GM12865 (cell line): ENCODE results near the gene KPNB1.

Experiments used
- DNase-seq: peaks from one replicate; pipeline ENCODE4 v3.0.0; 2010; ENCODE audit warnings: low read depth
- H3K4me3 ChIP-seq: 2 replicates; pipeline ENCODE4 v1.5.1; 2011; ENCODE audit warnings: mild to moderate bottlenecking, low read depth, low read length, control low read depth
- TF ChIP-seq, protein P1 (sequence below): IDR thresholded peaks from 2 replicates; pipeline ENCODE4 v1.5.1; 2011; ENCODE audit warnings: low read length, control low read depth, low read depth, inconsistent platforms; ENCODE audit not compliant: insufficient read depth; ENCODE audit errors: missing control alignments

The KPNB1 gene

DNA sequence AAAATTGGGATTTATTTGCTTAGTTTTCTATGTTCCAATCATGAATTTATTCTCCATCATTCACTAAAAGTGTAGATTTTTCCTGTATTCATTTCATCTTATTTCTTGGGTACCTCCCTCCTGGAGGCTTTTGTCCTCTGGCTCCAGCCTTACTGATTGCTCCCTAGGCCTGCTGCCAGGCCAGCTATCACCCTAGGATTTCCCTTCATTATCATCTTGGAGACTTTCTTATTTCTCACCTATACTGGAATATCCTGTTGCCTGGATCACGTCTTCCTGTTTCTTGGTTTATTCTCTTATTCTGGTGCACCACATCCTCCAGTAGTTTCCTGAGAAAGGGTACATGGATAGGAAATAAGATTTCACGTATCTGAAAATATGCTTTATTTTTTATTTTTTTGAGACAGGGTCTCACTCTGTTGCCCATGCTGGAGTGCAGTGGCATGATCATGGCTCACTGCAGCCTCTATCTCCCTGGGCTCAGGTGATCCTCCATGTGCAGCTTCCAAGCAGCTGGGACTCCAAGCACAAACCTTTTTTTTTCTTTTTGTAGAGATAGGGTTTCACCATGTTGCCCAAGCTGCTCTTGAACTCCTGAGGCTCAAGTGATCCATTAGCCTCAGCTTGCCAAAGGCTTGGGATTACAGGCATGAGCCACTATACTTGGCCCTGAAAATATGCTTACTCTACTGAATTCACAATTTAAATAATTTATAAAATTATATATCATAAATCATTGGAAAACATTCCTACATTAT is 13.3 kb upstream of the KPNB1 start:
- no peak for DNase-seq
- TF ChIP-seq, protein P1, sequence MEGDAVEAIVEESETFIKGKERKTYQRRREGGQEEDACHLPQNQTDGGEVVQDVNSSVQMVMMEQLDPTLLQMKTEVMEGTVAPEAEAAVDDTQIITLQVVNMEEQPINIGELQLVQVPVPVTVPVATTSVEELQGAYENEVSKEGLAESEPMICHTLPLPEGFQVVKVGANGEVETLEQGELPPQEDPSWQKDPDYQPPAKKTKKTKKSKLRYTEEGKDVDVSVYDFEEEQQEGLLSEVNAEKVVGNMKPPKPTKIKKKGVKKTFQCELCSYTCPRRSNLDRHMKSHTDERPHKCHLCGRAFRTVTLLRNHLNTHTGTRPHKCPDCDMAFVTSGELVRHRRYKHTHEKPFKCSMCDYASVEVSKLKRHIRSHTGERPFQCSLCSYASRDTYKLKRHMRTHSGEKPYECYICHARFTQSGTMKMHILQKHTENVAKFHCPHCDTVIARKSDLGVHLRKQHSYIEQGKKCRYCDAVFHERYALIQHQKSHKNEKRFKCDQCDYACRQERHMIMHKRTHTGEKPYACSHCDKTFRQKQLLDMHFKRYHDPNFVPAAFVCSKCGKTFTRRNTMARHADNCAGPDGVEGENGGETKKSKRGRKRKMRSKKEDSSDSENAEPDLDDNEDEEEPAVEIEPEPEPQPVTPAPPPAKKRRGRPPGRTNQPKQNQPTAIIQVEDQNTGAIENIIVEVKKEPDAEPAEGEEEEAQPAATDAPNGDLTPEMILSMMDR: no peak
- H3K4me3 ChIP-seq: no peak overlapping the region

DNA sequence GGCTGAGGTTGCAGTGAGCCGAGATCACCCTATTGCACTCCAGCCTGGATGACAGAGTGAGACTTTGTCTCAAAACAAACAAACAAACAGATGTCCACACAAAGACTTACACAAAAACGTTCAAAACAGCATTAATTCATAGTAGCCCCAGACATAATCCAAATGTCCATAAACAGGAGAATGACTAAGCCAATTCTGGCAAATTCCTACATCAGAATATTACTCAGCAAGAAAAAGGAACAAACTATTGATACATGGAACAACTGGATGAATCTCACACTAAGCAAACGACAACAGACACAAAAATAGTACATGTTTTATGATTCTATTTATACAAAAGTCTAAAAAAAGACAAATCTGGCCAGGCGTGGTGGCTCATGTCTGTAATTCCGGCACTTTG is 10.8 kb upstream of the KPNB1 start:
- no peak for DNase-seq
- TF ChIP-seq, protein P1: no peak
- H3K4me3 ChIP-seq: no peak overlapping the region

DNA sequence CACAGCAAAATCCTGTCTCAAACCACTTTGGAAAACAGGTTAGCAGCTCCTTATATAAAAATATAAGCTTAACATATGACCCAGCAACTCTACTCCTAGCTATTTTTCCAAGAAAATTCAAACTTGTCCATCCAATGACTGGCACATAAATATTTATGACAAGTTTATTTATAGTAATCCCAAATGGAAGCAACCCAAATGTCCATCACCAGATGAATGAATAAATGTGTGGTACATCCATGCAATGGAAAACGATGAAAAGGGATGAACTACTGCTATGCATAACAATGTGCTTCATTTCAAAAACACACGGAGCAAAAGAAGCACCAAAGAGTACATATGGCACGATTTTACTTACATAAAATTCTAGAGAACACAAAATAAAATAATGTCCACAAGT is 9.6 kb upstream of the KPNB1 start:
- no peak overlapping the region for H3K4me3 ChIP-seq
- TF ChIP-seq, protein P1: no peak
- no peak for DNase-seq

DNA sequence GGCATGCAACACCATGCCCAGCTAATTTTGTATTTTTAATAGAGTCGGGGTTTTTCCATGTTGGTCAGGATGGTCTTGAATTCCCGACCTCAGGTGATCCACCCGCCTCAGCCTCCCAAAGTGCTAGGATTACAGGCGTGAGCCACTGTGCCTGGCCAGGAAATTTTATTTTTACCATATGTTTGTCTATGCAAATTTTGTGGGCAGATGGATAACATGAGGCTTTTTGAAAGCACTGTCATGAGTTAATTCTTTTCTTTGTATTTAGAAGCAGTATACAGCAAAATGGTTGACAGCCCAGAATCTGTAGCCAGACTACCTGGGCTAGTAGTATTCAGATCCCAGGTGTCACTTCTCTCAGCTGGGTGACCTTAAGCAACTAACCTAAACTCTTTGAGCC is 8.5 kb upstream of the KPNB1 start:
- no peak overlapping the region for H3K4me3 ChIP-seq
- TF ChIP-seq, protein P1: no peak
- no peak for DNase-seq

DNA sequence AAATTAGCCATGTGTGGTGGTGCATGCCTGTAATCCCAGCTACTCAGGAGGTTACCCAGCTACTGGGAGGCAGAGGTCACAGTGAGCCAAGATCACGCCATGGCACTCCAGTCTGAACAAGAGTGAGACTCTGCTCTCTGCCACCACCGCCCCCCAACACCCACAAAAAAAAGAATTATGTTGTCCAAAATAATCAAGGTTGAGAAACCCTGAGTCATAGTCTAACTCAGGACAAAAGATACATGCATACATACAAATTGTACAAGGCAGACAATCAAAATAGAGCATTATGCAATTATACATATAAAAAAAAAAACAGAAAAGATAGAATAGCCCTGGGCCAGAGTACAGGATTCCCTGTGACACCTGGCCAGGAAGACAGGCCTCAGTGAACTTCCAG is 6.6 kb upstream of the KPNB1 start:
- TF ChIP-seq, protein P1: no peak
- H3K4me3 ChIP-seq: no peak overlapping the region
- no peak for DNase-seq

DNA sequence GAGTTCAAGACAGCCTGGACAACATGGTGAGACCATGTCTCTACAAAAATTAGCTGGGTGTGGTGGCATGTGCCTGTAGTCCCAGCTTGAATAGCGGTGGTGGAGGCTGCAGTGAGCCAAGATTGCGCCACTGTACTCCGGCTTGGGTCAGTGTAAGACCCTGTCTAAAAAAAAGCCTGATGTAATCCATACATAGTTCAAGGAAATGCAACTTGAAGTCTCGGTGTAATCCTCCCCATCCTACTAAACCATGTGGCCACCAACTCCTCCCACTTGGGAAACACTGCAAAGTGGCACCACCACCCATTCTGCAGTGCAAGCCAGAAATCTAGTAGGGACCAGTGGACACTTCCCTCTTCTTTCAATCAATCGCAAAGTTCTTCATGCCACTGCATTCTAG is 5.4 kb upstream of the KPNB1 start:
- no peak for DNase-seq
- H3K4me3 ChIP-seq: no peak overlapping the region
- TF ChIP-seq, protein P1: no peak

DNA sequence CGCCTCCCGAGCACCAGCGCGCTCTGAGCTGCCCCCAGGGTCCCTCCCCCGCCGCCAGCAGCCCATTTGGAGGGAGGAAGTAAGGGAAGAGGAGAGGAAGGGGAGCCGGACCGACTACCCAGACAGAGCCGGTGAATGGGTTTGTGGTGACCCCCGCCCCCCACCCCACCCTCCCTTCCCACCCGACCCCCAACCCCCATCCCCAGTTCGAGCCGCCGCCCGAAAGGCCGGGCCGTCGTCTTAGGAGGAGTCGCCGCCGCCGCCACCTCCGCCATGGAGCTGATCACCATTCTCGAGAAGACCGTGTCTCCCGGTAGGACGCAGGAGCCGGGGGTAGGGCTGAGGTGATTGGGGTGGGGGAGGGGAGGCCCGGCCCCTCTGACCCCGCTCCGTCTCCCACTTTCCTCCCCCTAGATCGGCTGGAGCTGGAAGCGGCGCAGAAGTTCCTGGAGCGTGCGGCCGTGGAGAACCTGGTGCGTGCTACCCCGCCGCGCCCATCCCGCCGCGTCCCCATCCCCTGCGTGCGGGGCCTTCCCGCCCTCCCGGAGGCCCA is 329 bp downstream of the KPNB1 start:
- DNase-seq: peak; percentile 80
- TF ChIP-seq, protein P1: no peak
- peak overlapping the region; percentile 83 for H3K4me3 ChIP-seq
